Measurements from ENCODE around the gene ALK. TPM values are rescaled to one million over a fixed set of nuclear protein-coding genes. Genes with fewer than 3 reads are reported as not detected.

ALK gene
- polyA plus RNA-seq, 3 donors: not detected

- Mint-ChIP-seq H3K27ac (no peak overlapping the region), H3K4me3 (no peak overlapping the region), H3K27me3 (ENCODE audit: low read depth in 3 of 3) (peaks cover 2 to 7% (median 2%) of the 10 kb centered on the region in 3 donors), H3K36me3 (no peaks in the 10 kb centered on the region), H3K4me1 (no peaks in the 10 kb centered on the region), H3K9me3 (peaks cover 0 to 4% (median 0%) of the 10 kb centered on the region in 7 donors)
- Histone ChIP-seq H4K20me1 (ENCODE audit: insufficient read depth, low read length) (no peaks in the 10 kb centered on the region), H3K27me3 (ENCODE audit: control insufficient read depth in 2 of 2, insufficient read depth in 2 of 2, low read length in 2 of 2) (no peaks in the 10 kb centered on the region), H3K9ac (ENCODE audit: insufficient read depth, low read length, poor library complexity, severe bottlenecking) (no peak overlapping the region), H3K27ac (ENCODE audit: low read depth in 1 of 2, low read length in 2 of 2) (no peak overlapping the region), H3K4me1 (ENCODE audit: control insufficient read depth in 1 of 2, insufficient read depth in 2 of 2, low read length in 2 of 2) (no peaks in the 10 kb centered on the region), H3K36me3 (replicated peaks in 1 of 2; ENCODE audit: control insufficient read depth in 1 of 2, insufficient read depth in 2 of 2, low read length in 2 of 2) (no peaks in the 10 kb centered on the region), H3K4me2 (replicated peaks; ENCODE audit: extremely low read depth, low read length, poor library complexity, severe bottlenecking) (no peak overlapping the region), H3K9me3 (replicated peaks in 1 of 2; ENCODE audit: control insufficient read depth in 1 of 2, insufficient read depth in 1 of 2, low read length in 2 of 2) (no peaks in the 10 kb centered on the region), H2AFZ (ENCODE audit: insufficient read depth, low read depth, low read length, poor library complexity, severe bottlenecking) (no peak overlapping the region), H3K4me3 (replicated peaks in 1 of 3; ENCODE audit: low read depth in 2 of 3, low read length in 3 of 3) (no peak overlapping the region), H3K79me2 (ENCODE audit: insufficient read depth, low read length) (no peaks in the 10 kb centered on the region)
- no peak for TF ChIP-seq CTCF (IDR thresholded peaks at IDR 0.05)
- WGBS (ENCODE audit: insufficient coverage): 85% methylated on average over 3 of the region's 8 CpGs
- intact Hi-C loops (cut with micrococcal nuclease): no loop called here
- no peak for DNase-seq
Observed at GRCh38 chr2:29398384-29399237, 522.8 kb downstream of the ALK start.

GRCh38 chr2:29397713-29398112 lies 523.7 kb downstream of the ALK start:
- Histone ChIP-seq H3K9me3 (replicated peaks in 1 of 2; ENCODE audit: control insufficient read depth in 1 of 2, insufficient read depth in 1 of 2, low read length in 2 of 2) (no peaks in the 10 kb centered on the region), H3K4me3 (replicated peaks in 1 of 3; ENCODE audit: low read depth in 2 of 3, low read length in 3 of 3) (no peak overlapping the region), H3K36me3 (replicated peaks in 1 of 2; ENCODE audit: control insufficient read depth in 1 of 2, insufficient read depth in 2 of 2, low read length in 2 of 2) (no peaks in the 10 kb centered on the region), H3K27me3 (ENCODE audit: control insufficient read depth in 2 of 2, insufficient read depth in 2 of 2, low read length in 2 of 2) (no peaks in the 10 kb centered on the region), H3K27ac (ENCODE audit: low read depth in 1 of 2, low read length in 2 of 2) (no peak overlapping the region), H3K9ac (ENCODE audit: insufficient read depth, low read length, poor library complexity, severe bottlenecking) (no peak overlapping the region), H3K4me1 (ENCODE audit: control insufficient read depth in 1 of 2, insufficient read depth in 2 of 2, low read length in 2 of 2) (no peaks in the 10 kb centered on the region), H4K20me1 (ENCODE audit: insufficient read depth, low read length) (no peaks in the 10 kb centered on the region), H2AFZ (ENCODE audit: insufficient read depth, low read depth, low read length, poor library complexity, severe bottlenecking) (no peak overlapping the region), H3K4me2 (replicated peaks; ENCODE audit: extremely low read depth, low read length, poor library complexity, severe bottlenecking) (no peak overlapping the region), H3K79me2 (ENCODE audit: insufficient read depth, low read length) (no peaks in the 10 kb centered on the region)
- Mint-ChIP-seq H3K4me1 (no peaks in the 10 kb centered on the region), H3K27ac (no peak overlapping the region), H3K36me3 (no peaks in the 10 kb centered on the region), H3K9me3 (peaks cover 0 to 3% (median 0%) of the 10 kb centered on the region in 7 donors), H3K27me3 (ENCODE audit: low read depth in 3 of 3) (peaks cover 4 to 8% (median 5%) of the 10 kb centered on the region in 3 donors), H3K4me3 (no peak overlapping the region)
- 88% methylated on average over 3 of the region's 4 CpGs for WGBS (ENCODE audit: insufficient coverage)
- intact Hi-C loops (cut with micrococcal nuclease): no loop called here
- no peak for TF ChIP-seq CTCF (IDR thresholded peaks at IDR 0.05)
- no peak for DNase-seq

Data from CD14-positive monocyte (primary cell).